Body of pancreas (tissue), 4 donors: ENCODE results near the gene CALCOCO1. TPM values are rescaled to one million over a fixed set of nuclear protein-coding genes. Genes with fewer than 3 reads are reported as not detected.

Experiments
- ATAC-seq: fragments of 150-250 bp; one replicate; pipeline ENCODE4 v1.9.1; 2016
- DNase-seq, 4 donors: peaks; one replicate each; pipeline ENCODE4 v3.0.0-alpha.2; 2019
- H3K27ac ChIP-seq, 4 donors: fragments of 200-600 bp; sonication (generic); 1 replicate in 3 of 4; 2 replicates in 1 of 4; pipeline versions ENCODE4 v1.5.1 to v1.6.1; 2016 to 2019; ENCODE audit warnings: mild to moderate bottlenecking in 1 of 4, mixed read lengths in 1 of 4, moderate library complexity in 1 of 4
- H3K27me3 ChIP-seq, 2 donors: fragments of 200-600 bp; sonication (generic); one replicate each; pipeline ENCODE4 v1.6.0; 2016; ENCODE audit warnings: mild to moderate bottlenecking in 1 of 2
- H3K36me3 ChIP-seq, 2 donors: fragments of 200-600 bp; sonication (generic); replicated peaks in 1 of 2; 2 replicates each; pipeline ENCODE4 v1.5.1; 2016; ENCODE audit warnings: low read depth in 2 of 2; ENCODE audit not compliant: insufficient read depth in 1 of 2
- H3K4me1 ChIP-seq: fragments of 200-600 bp; sonication (generic); one replicate; pipeline ENCODE4 v1.6.0; 2016
- H3K4me3 ChIP-seq, 2 donors: fragments of 200-600 bp; sonication (generic); 1 replicate in 1 of 2; 2 replicates in 1 of 2; pipeline ENCODE4 v1.5.1; 2016 to 2019
- H3K9me3 ChIP-seq, 3 donors: fragments of 200-600 bp; sonication (generic); 1 replicate in 2 of 3; 2 replicates in 1 of 3; pipeline ENCODE4 v1.5.1; 2016
- POLR2A ChIP-seq, 3 donors: fragments of 450-650 bp; IDR thresholded peaks; one replicate each; pipeline ENCODE4 v1.6.1; 2016; ENCODE audit warnings: antibody characterized with exemption in 3 of 3, mild to moderate bottlenecking in 2 of 3
- WGBS, 2 donors: methylation state at CpG; one replicate each; pipeline ENCODE4 v1.1.5; 2017; 5-methylcytosine and 5-hydroxymethylcytosine counted together
- intact Hi-C: fragments of 100-400 bp; cut with DNase I; formaldehyde crosslinking; loops from one replicate; pipeline ENCODE4 v1.15.1; 2023
- total RNA-seq, 2 donors: library from RNA; depleted of rRNA; stranded (reverse); fragments of >200 nt; gene quantifications; one replicate each; pipeline ENCODE4 v1.1.0, GENCODE V29; 2016
- TF ChIP-seq, protein P1 (sequence below), 7 experiments: fragments of 450-650 bp in 4 of 7; fragments of 200-600 bp in 3 of 7; sonication (generic) in 3 of 7; IDR thresholded peaks; one replicate each; pipeline ENCODE4 v1.5.1; 2016 to 2019; ENCODE audit warnings: antibody characterized with exemption in 7 of 7

The CALCOCO1 gene
- total RNA-seq, 2 donors from 2014 or later, result 109 to 153 TPM

DNA sequence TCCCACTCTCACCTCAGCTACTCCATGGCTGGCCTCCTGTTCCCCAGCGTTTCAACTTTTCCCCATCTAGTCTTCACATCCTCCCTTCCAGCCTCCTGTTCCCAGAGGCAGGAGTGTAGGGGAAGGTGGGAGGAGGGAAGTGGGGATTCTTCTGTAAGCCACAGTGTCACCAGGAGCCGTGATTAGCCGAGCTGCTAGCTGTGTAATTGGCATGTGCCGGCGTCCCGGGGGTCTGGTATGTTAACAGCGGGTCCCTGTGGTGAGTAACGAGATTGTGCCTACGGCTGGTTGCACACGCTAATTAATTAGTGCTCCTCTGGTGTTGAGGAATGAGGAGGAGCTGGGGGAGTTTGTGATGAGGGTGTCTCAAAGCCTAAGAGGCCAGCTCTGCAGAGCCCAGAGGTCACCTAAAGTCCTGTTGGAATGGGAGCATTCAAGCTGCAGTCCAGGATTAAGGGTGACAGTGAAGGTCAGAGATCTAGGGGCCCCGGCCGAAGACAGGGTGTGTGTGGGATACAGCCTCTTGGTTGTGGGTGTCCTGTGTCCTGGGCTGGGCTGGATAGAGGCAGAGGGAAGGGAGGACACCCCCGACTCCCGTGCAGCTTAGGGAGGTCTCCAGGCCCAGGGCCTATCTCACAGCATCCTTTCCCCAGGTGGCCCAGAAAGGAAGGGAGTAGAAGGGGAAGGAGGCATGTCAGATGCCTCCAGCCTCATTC is 10.0 kb upstream of the CALCOCO1 start:
- ATAC-seq, result no peak
- H3K36me3 ChIP-seq, result no peaks in the 10 kb centered on the region
- H3K4me3 ChIP-seq, result no peak overlapping the region
- no peaks in the 10 kb centered on the region for H3K9me3 ChIP-seq
- no peak overlapping the region for H3K27ac ChIP-seq
- H3K4me1 ChIP-seq, result peaks cover 21% of the 10 kb centered on the region
- no peak for DNase-seq
- intact Hi-C loops, result no loop called here
- TF ChIP-seq, protein P1, sequence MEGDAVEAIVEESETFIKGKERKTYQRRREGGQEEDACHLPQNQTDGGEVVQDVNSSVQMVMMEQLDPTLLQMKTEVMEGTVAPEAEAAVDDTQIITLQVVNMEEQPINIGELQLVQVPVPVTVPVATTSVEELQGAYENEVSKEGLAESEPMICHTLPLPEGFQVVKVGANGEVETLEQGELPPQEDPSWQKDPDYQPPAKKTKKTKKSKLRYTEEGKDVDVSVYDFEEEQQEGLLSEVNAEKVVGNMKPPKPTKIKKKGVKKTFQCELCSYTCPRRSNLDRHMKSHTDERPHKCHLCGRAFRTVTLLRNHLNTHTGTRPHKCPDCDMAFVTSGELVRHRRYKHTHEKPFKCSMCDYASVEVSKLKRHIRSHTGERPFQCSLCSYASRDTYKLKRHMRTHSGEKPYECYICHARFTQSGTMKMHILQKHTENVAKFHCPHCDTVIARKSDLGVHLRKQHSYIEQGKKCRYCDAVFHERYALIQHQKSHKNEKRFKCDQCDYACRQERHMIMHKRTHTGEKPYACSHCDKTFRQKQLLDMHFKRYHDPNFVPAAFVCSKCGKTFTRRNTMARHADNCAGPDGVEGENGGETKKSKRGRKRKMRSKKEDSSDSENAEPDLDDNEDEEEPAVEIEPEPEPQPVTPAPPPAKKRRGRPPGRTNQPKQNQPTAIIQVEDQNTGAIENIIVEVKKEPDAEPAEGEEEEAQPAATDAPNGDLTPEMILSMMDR (IDR thresholded peaks at IDR 0.05), result no peak
- TF ChIP-seq POLR2A (IDR thresholded peaks at IDR 0.05), result no peak
- WGBS, 2 donors, result 85 to 87% methylated on average over 14 of the region's 14 CpGs
- H3K27me3 ChIP-seq, result peaks cover 0 to 12% of the 10 kb centered on the region in 2 donors

DNA sequence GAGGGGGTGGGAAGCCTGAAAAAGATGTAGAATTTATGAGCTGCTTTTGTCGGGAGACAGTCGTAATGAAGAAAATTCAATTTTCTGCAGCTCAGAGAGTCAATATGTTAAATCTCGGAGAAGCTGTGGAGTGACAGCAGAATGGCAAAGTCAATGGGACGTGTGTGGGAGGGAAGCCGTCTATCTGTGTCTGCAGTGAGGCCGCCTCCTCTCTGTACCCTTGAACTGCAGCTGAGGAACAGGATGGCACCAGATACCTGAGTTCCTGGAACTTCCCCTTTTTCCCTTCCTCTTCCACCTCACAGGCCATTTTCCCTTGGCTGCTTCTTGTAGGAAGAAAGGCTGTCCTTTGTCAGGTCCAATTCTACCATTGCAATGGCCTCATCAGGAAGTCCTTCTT is 9.3 kb upstream of the CALCOCO1 start:
- peaks cover 0 to 12% of the 10 kb centered on the region in 2 donors for H3K27me3 ChIP-seq

DNA sequence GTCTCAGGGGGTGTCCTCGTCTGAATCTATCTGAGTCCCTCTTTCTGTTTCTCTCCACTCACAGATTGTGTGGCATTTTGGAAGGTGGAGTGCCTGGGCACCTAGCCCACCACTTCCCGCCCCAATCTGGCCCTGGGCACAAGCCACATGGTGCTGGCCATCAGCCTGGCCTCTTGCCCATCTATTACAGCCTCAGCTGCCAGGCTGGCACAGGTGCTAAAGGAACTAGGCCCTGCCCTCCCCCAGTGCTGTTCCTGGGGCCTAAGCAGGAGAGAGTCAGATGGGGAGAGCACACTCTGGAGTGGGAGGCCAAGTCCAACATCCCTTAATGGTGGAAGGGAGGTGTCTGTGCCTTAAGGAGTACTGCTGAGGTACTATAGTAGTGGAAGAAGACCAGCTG is 8.3 kb upstream of the CALCOCO1 start:
- peaks cover 0 to 12% of the 10 kb centered on the region in 2 donors for H3K27me3 ChIP-seq
- ATAC-seq (peak; percentile 95), DNase-seq (peak; percentile 85 to 93 (median 87))
- peaks cover 21% of the 10 kb centered on the region for H3K4me1 ChIP-seq
- no peaks in the 10 kb centered on the region for H3K36me3 ChIP-seq
- no peak overlapping the region for H3K4me3 ChIP-seq
- no peak for TF ChIP-seq POLR2A (IDR thresholded peaks at IDR 0.05)
- TF ChIP-seq, protein P1 (IDR thresholded peaks at IDR 0.05), result no peak
- H3K9me3 ChIP-seq, result no peaks in the 10 kb centered on the region
- H3K27ac ChIP-seq, result no peak overlapping the region
- intact Hi-C loops, result no loop called here
- 0 to 29% methylated on average over 1 to 2 of the region's 2 CpGs for WGBS, 2 donors

More for the DNA sequence above, 9.3 kb upstream of the CALCOCO1 start:
- DNase-seq (no peak), ATAC-seq (no peak)
- WGBS, 2 donors, result 93% methylated on average over 6 of the region's 6 CpGs
- intact Hi-C loops, result no loop called here
- TF ChIP-seq, protein P1 (IDR thresholded peaks at IDR 0.05), result no peak
- Histone ChIP-seq H3K4me1 (peaks cover 21% of the 10 kb centered on the region), H3K27ac (no peak overlapping the region), H3K4me3 (no peak overlapping the region), H3K9me3 (no peaks in the 10 kb centered on the region), H3K36me3 (no peaks in the 10 kb centered on the region)

DNA sequence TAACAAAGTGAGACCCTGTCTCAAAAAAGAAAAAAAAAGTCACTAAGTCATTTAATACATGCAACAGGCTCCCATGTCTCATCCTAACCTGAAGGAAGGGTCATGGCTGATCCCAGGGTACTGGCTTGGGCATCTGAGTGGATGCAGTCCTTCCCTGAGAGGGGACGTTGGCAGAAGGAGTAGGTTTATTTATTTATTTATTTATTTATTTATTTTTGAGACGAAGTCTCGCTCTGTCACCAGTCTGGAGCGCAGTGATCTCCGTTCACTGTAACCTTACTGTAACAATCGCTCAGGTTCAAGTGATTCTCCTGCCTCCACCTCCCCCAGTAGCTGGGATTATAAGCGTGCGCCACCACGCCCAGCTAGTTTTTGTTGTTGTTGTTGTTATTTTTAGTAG is 7.2 kb upstream of the CALCOCO1 start:
- no peak for TF ChIP-seq POLR2A (IDR thresholded peaks at IDR 0.05)
- TF ChIP-seq, protein P1 (IDR thresholded peaks at IDR 0.05), result no peak
- Histone ChIP-seq H3K9me3 (no peaks in the 10 kb centered on the region), H3K4me3 (no peak overlapping the region), H3K36me3 (no peaks in the 10 kb centered on the region), H3K27me3 (peaks cover 0 to 6% of the 10 kb centered on the region in 2 donors), H3K4me1 (peaks cover 19% of the 10 kb centered on the region), H3K27ac (no peak overlapping the region)
- 90 to 94% methylated on average over 9 of the region's 9 CpGs for WGBS, 2 donors
- intact Hi-C loops, result no loop called here
- DNase-seq (no peak), ATAC-seq (no peak)

DNA sequence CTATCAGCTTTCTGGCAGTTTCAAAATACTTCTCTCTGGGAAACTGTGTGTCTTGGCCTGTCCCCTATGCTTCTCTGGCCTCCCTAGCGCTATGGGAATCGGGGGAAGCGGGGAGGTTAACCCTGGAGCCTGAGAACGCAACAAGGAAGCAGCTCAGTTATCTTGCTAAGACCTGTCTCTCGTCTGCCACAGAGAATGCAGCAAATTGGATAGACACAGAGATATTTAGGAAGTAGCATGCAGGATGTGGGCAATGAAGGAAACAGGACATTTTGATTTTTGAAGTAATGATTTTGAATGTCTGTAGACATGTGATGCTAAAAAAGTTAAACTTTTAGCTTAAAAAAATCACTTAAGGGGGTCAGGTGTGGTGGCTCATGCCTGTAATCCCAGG is 6.6 kb upstream of the CALCOCO1 start:
- intact Hi-C loops, result no loop called here
- TF ChIP-seq, protein P1 (IDR thresholded peaks at IDR 0.05), result no peak
- no peak for TF ChIP-seq POLR2A (IDR thresholded peaks at IDR 0.05)
- H3K9me3 ChIP-seq, result no peaks in the 10 kb centered on the region
- 52 to 75% methylated on average over 5 of the region's 5 CpGs for WGBS, 2 donors
- ATAC-seq, result no peak
- peaks cover 12% of the 10 kb centered on the region for H3K4me1 ChIP-seq
- no peak for DNase-seq
- H3K36me3 ChIP-seq, result no peaks in the 10 kb centered on the region
- peaks cover 0 to 3% of the 10 kb centered on the region in 2 donors for H3K27me3 ChIP-seq
- H3K4me3 ChIP-seq, result no peak overlapping the region
- no peak overlapping the region for H3K27ac ChIP-seq
